ENCODE results near the gene PARD3. TPM values are rescaled to one million over a fixed set of nuclear protein-coding genes. Genes with fewer than 3 reads are reported as not detected.

PARD3 gene
- total RNA-seq, 2 experiments from 2014 or later: 0.29 to 0.94 TPM

GRCh38 chr10:34635111-34635510 lies 180.0 kb downstream of the PARD3 start:
- CTCF ChIA-PET: no interaction called here
- ATAC-seq (no peak), DNase-seq (no peak)
- Mint-ChIP-seq H3K27ac (no peak overlapping the region), H3K4me1 (peaks cover 1% of the 10 kb centered on the region), H3K4me3 (no peak overlapping the region), H3K9me3 (ENCODE audit: low read depth) (no peaks in the 10 kb centered on the region), H3K27me3 (no peaks in the 10 kb centered on the region), H3K36me3 (no peaks in the 10 kb centered on the region)

GRCh38 chr10:34633374-34633773 lies 181.7 kb downstream of the PARD3 start:
- CTCF ChIA-PET: no interaction called here
- ATAC-seq (no peak), DNase-seq (no peak)
- H3K27ac Mint-ChIP-seq: no peak overlapping the region
- H3K27me3 Mint-ChIP-seq: no peaks in the 10 kb centered on the region
- H3K9me3 Mint-ChIP-seq (ENCODE audit: low read depth): no peaks in the 10 kb centered on the region
- no peaks in the 10 kb centered on the region for H3K36me3 Mint-ChIP-seq
- no peak overlapping the region for H3K4me3 Mint-ChIP-seq
- H3K4me1 Mint-ChIP-seq: peaks cover under 1% of the 10 kb centered on the region

DNA sequence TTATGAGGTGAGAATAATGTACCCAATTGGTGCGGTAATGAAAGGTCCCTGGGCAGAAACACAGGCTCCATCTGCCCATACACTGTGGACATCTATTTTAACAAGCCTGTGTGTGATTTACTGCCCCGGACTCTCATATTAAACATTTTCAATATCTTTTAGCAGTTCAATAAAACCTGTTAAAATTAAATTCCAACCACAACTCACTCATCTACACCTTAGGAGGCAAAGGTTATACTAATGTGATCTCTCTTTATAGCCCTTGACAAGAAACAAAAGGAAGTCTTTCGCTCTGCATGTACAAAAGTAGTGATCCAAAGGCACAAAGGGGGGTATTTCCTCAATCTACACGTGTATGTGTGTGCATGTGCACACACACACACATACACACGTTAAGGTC lies 186.0 kb downstream of the PARD3 start:
- no peak for DNase-seq
- H3K27me3 Mint-ChIP-seq: no peaks in the 10 kb centered on the region
- H3K4me3 Mint-ChIP-seq: no peak overlapping the region
- H3K27ac Mint-ChIP-seq: no peak overlapping the region
- no peaks in the 10 kb centered on the region for H3K4me1 Mint-ChIP-seq
- CTCF ChIA-PET: interaction anchor here (1.2 kb wide), 1 partner anchor 10 kb away, joined by 4 read pairs; no protein-coding TSS in a partner anchor
- no peak for ATAC-seq
- no peaks in the 10 kb centered on the region for H3K9me3 Mint-ChIP-seq (ENCODE audit: low read depth)
- no peaks in the 10 kb centered on the region for H3K36me3 Mint-ChIP-seq

- no peak overlapping the region for H3K4me3 Mint-ChIP-seq
- CTCF ChIA-PET: interaction anchor here (1.4 kb wide), 1 partner anchor 8 kb away, joined by 3 read pairs; no protein-coding TSS in a partner anchor
Observed at GRCh38 chr10:34628174-34628796, 186.8 kb downstream of the PARD3 start.

DNA sequence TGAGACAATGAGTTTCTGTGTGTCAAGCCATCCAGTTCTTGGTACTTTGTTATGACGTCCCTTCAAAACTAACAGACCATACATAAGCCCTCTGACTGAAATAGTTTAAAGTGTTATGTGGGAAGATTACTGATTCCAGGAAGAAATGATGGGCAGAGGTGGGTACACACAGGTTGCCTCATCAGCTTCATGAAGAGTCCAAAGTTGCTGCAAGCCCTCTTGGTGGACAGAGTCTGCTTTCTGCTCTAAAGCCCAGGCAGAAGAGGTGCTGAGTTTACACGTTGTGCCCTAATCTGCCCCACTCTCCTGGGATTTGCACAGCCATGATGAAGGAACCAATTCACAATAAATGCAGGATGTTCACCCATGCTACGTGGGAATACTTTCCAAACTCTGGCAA lies 187.4 kb downstream of the PARD3 start:
- Mint-ChIP-seq H3K4me1 (no peaks in the 10 kb centered on the region), H3K27ac (no peak overlapping the region), H3K36me3 (no peaks in the 10 kb centered on the region), H3K9me3 (ENCODE audit: low read depth) (no peaks in the 10 kb centered on the region), H3K27me3 (no peaks in the 10 kb centered on the region), H3K4me3 (no peak overlapping the region)
- CTCF ChIA-PET: interaction anchor here (1.4 kb wide), 1 partner anchor 9 kb away, joined by 3 read pairs; no protein-coding TSS in a partner anchor
- no peak for DNase-seq
- ATAC-seq: no peak

More at GRCh38 chr10:34628174-34628796, 186.8 kb downstream of the PARD3 start:
- ATAC-seq: no peak
- Mint-ChIP-seq H3K9me3 (ENCODE audit: low read depth) (no peaks in the 10 kb centered on the region), H3K4me1 (no peaks in the 10 kb centered on the region), H3K27me3 (no peaks in the 10 kb centered on the region), H3K27ac (no peak overlapping the region), H3K36me3 (no peaks in the 10 kb centered on the region)
- no peak for DNase-seq

DNA sequence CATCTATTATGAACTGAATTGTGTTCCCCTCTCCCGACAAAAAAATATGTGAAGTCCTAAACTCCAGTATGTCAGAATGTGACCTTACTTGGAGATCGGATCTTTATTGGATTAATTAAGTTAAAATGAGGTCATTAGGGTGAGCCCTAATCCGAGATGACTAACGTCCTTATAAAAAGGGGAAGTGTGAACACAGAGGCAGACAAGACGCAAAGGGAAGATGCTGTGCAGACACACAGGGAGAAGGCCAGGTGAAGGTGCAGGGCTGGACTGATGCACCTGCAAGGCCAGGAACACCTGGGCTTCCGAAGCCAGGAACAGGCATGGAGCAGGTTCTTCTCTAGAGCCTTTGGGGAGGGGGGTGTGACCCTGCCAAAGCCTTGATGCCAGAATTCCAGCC lies 187.8 kb downstream of the PARD3 start:
- no peaks in the 10 kb centered on the region for H3K36me3 Mint-ChIP-seq
- DNase-seq: no peak
- CTCF ChIA-PET: interaction anchor here (1.4 kb wide), 1 partner anchor 9 kb away, joined by 3 read pairs; no protein-coding TSS in a partner anchor
- H3K4me1 Mint-ChIP-seq: no peaks in the 10 kb centered on the region
- no peaks in the 10 kb centered on the region for H3K27me3 Mint-ChIP-seq
- no peaks in the 10 kb centered on the region for H3K9me3 Mint-ChIP-seq (ENCODE audit: low read depth)
- no peak overlapping the region for H3K4me3 Mint-ChIP-seq
- no peak overlapping the region for H3K27ac Mint-ChIP-seq
- no peak for ATAC-seq

DNA sequence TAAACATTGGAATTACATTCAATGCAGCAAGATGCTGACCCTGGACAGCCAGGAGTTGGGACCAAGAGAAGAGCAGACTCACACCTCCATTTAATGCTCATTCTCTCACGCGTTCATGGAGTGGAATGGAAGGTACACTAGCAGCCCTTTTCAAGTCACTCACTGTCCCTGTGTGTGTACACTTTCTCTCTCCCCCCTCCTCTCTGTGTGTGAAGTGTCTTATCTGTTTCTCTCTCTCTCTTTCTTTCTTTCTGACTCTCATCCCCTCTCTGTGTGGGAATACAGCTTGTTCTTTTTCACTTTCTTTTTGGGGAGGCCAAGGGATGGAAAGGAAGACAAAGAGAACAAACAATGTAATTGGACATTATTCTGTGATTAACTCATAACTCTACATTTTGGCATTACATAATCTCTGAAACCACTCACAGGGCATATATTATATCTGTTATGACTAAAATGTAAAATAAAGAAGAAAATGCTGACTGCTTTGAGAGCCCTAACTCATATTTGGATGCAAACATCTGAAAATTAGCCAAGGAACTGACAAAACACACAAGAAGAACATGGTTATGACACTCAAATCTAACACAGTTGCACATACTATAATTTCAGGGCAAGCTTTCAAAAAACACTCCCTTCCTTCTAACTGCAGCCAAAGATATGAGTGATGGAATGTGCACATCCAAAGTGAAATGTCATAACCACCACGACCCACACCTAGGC lies 188.8 kb downstream of the PARD3 start:
- no peak overlapping the region for H3K27ac Mint-ChIP-seq
- H3K27me3 Mint-ChIP-seq: no peaks in the 10 kb centered on the region
- H3K36me3 Mint-ChIP-seq: no peaks in the 10 kb centered on the region
- no peak for DNase-seq
- no peak for ATAC-seq
- no peak overlapping the region for H3K4me3 Mint-ChIP-seq
- H3K9me3 Mint-ChIP-seq (ENCODE audit: low read depth): no peaks in the 10 kb centered on the region
- no peaks in the 10 kb centered on the region for H3K4me1 Mint-ChIP-seq
- CTCF ChIA-PET: no interaction called here

DNA sequence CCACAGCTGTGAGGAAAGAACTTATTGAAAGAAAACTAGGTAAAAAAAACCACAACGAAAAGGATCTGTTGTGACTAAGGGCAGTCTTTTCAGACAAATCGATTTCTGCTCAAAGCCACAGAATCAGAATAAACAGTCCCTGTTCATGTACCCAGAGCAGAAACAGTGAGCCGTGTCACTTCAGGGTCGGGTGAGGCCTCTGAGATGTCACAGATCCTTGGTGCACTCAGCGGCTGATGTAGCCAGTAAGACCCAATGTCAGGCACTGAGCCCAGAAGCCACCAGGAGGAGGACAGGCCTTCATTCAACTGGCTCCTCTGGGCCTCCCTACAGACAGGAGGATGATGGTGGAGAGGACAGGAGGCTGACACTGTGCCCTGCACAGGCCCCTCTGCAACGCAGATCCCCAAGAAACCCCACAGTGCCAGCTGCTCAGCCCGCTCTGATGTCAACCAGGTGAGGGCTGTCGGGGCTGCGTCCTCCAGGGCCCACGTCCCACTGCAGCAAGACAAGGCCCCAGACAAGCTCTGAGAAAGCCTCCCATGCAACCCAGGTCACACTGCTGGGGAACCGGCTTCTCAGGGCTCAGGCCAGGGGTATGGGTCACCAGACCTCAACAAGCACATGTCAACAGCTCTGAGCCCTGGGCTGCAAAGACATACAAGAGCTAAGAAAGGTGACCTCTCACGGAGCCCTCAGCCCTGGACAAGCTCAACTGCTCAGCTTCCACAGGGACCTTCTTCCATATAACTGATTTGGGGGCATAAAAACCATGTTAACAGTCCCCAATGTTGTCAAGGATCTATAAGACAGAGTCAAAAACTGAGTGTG lies 190.6 kb downstream of the PARD3 start:
- H3K27ac Mint-ChIP-seq: no peak overlapping the region
- no peak for DNase-seq
- no peaks in the 10 kb centered on the region for H3K4me1 Mint-ChIP-seq
- ATAC-seq: no peak
- no peaks in the 10 kb centered on the region for H3K36me3 Mint-ChIP-seq
- H3K9me3 Mint-ChIP-seq (ENCODE audit: low read depth): no peaks in the 10 kb centered on the region
- H3K27me3 Mint-ChIP-seq: no peaks in the 10 kb centered on the region
- CTCF ChIA-PET: no interaction called here
- H3K4me3 Mint-ChIP-seq: no peak overlapping the region

GRCh38 chr10:34622945-34623344 lies 192.2 kb downstream of the PARD3 start:
- Mint-ChIP-seq H3K4me1 (no peaks in the 10 kb centered on the region), H3K9me3 (ENCODE audit: low read depth) (no peaks in the 10 kb centered on the region), H3K27me3 (no peaks in the 10 kb centered on the region), H3K4me3 (no peak overlapping the region), H3K36me3 (no peaks in the 10 kb centered on the region), H3K27ac (no peak overlapping the region)
- no peak for ATAC-seq
- DNase-seq: no peak
- CTCF ChIA-PET: interaction anchor here (1.0 kb wide), 1 partner anchor 15 kb away, joined by 3 read pairs; no protein-coding TSS in a partner anchor

DNA sequence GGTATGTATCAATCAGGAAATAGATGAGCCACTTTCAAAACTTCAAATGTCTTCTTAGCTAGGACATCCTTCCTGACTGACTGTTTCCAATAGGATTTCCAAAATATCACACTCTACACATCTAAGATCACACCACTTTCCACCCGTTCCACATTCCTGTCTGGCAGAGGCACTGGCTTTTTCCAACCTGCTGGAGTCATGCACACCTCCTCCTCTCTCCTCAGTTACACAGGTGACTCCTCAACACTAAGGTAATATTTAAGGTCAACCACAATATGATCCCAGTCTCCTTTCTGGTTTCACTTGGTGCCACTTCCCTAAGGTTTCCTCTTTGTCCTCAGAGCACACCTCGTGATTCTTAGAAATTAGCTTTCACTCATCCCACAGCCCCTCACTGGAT lies 196.5 kb downstream of the PARD3 start:
- DNase-seq: no peak
- H3K27ac Mint-ChIP-seq: no peak overlapping the region
- no peak for ATAC-seq
- CTCF ChIA-PET: interaction anchor here (1.3 kb wide), 1 partner anchor 20 kb away, joined by 4 read pairs; no protein-coding TSS in a partner anchor
- no peaks in the 10 kb centered on the region for H3K9me3 Mint-ChIP-seq (ENCODE audit: low read depth)
- no peaks in the 10 kb centered on the region for H3K36me3 Mint-ChIP-seq
- H3K4me1 Mint-ChIP-seq: no peaks in the 10 kb centered on the region
- no peak overlapping the region for H3K4me3 Mint-ChIP-seq
- H3K27me3 Mint-ChIP-seq: no peaks in the 10 kb centered on the region

DNA sequence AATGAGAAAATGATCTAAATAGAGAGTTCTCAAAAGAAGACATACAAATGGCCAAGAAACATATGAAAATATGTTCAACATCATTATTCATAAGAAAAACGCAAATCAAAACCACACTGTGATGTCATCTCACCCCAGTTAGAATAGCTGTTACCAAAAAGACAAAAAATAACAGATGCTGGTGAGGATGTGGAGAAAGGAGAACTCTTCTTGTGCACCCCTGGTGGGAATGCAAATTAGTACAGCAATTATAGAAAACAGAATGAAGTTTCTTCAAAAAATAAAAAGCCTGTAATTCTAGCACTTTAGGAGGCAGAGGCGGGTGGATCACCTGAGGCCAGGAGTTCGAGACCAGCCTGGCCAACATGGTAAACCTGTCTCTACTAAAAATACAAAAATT lies 199.3 kb downstream of the PARD3 start:
- no peaks in the 10 kb centered on the region for H3K9me3 Mint-ChIP-seq (ENCODE audit: low read depth)
- ATAC-seq (no peak), DNase-seq (no peak)
- no peaks in the 10 kb centered on the region for H3K27me3 Mint-ChIP-seq
- no peak overlapping the region for H3K4me3 Mint-ChIP-seq
- H3K36me3 Mint-ChIP-seq: no peaks in the 10 kb centered on the region
- H3K27ac Mint-ChIP-seq: no peak overlapping the region
- no peaks in the 10 kb centered on the region for H3K4me1 Mint-ChIP-seq
- CTCF ChIA-PET: no interaction called here

GRCh38 chr10:34613491-34613890 lies 201.6 kb downstream of the PARD3 start:
- CTCF ChIA-PET: no interaction called here
- no peak for ATAC-seq
- DNase-seq: no peak
- Mint-ChIP-seq H3K4me3 (no peak overlapping the region), H3K4me1 (no peaks in the 10 kb centered on the region), H3K36me3 (no peaks in the 10 kb centered on the region), H3K9me3 (ENCODE audit: low read depth) (no peaks in the 10 kb centered on the region), H3K27ac (no peak overlapping the region), H3K27me3 (no peaks in the 10 kb centered on the region)

DNA sequence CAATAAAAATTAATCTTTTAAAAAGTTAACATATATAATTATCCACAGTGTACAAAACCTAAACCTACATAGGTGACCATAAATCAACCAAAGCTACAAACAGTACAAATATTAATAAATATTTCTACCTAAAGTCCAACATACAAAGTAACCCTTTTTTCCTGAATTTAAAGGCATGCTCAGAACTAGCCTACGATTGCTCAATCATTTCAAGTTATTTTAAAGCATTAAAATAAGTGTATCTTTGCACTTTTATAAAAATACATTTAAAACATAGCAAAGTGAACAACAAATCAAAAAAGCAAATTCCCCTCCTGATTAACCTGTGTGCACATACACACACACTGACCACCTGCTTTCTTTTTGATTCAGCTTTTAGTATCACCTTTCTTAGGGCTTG lies 202.2 kb downstream of the PARD3 start:
- ATAC-seq (no peak), DNase-seq (no peak)
- H3K4me1 Mint-ChIP-seq: no peaks in the 10 kb centered on the region
- H3K4me3 Mint-ChIP-seq: no peak overlapping the region
- no peak overlapping the region for H3K27ac Mint-ChIP-seq
- no peaks in the 10 kb centered on the region for H3K36me3 Mint-ChIP-seq
- CTCF ChIA-PET: no interaction called here
- H3K9me3 Mint-ChIP-seq (ENCODE audit: low read depth): no peaks in the 10 kb centered on the region
- H3K27me3 Mint-ChIP-seq: no peaks in the 10 kb centered on the region

Data from activated CD8-positive, alpha-beta memory T cell treated with anti-CD3 and anti-CD28 coated beads, Interleukin-2, amount 10 ng/mL, durations not matched to agents 7 days and 5 days (primary cell).